HepG2 (cell line): ENCODE measurements around the gene SERPINB1. TPM values are rescaled to one million over a fixed set of nuclear protein-coding genes. Genes with fewer than 3 reads are reported as not detected.

Source experiments
- CTCF ChIP-seq: sonication (generic); formaldehyde crosslinking; IDR thresholded peaks from 2 replicates; pipeline ENCODE4 v1.5.0; 2020; ENCODE audit warnings: mild to moderate bottlenecking, missing genetic modification reagents, moderate library complexity
- DMTF1 ChIP-seq: sonication (generic); formaldehyde crosslinking; IDR thresholded peaks from 2 replicates; pipeline ENCODE4 v1.4.0; 2020; ENCODE audit warnings: mild to moderate bottlenecking, missing genetic modification reagents
- GLMP ChIP-seq: sonication (generic); formaldehyde crosslinking; IDR thresholded peaks from 2 replicates; pipeline ENCODE4 v1.9.0; 2021; ENCODE audit warnings: missing genetic modification reagents, mild to moderate bottlenecking, borderline replicate concordance
- KAT8 ChIP-seq: IDR thresholded peaks from 2 replicates; pipeline ENCODE4 v1.6.1; 2016; ENCODE audit warnings: missing genetic modification reagents, missing compliant biosample characterization
- MIXL1 ChIP-seq: IDR thresholded peaks from 2 replicates; pipeline ENCODE4 v1.6.1; 2016
- NBN ChIP-seq: fragments of 450-650 bp; conservative IDR thresholded peaks from 2 replicates; pipeline ENCODE4 v1.6.1; 2017
- PAXIP1 ChIP-seq: sonication (generic); formaldehyde crosslinking; conservative IDR thresholded peaks from 2 replicates; pipeline ENCODE4 v1.4.0; 2020; ENCODE audit warnings: mild to moderate bottlenecking, missing genetic modification reagents, moderate library complexity
- PPARG ChIP-seq: conservative IDR thresholded peaks from 2 replicates; pipeline ENCODE4 v1.6.1; 2016; ENCODE audit warnings: missing biosample characterization, missing genetic modification reagents
- TCF7L2 ChIP-seq: IDR thresholded peaks from 2 replicates; pipeline ENCODE4 v1.6.1; 2011; ENCODE audit warnings: mild to moderate bottlenecking, low read depth, low read length, moderate library complexity
- ZNF17 ChIP-seq: sonication (generic); formaldehyde crosslinking; IDR thresholded peaks from 2 replicates; pipeline ENCODE4 v1.5.0; 2020; ENCODE audit warnings: mild to moderate bottlenecking, missing genetic modification reagents
- ZNF224 ChIP-seq: sonication (generic); formaldehyde crosslinking; IDR thresholded peaks from 2 replicates; pipeline ENCODE4 v1.5.0; 2020; ENCODE audit warnings: mild to moderate bottlenecking, missing genetic modification reagents
- ZNF280D ChIP-seq: sonication (generic); formaldehyde crosslinking; IDR thresholded peaks from 2 replicates; pipeline ENCODE4 v1.5.1; 2020; ENCODE audit warnings: mild to moderate bottlenecking, missing genetic modification reagents
- ZNF329 ChIP-seq: sonication (generic); formaldehyde crosslinking; IDR thresholded peaks from 2 replicates; pipeline ENCODE4 v1.9.0; 2021; ENCODE audit warnings: low read depth, mild to moderate bottlenecking, missing genetic modification reagents
- ZNF484 ChIP-seq: sonication (generic); formaldehyde crosslinking; IDR thresholded peaks from 2 replicates; pipeline ENCODE4 v1.5.1; 2020; ENCODE audit warnings: mild to moderate bottlenecking, low read depth, missing genetic modification reagents, borderline replicate concordance
- ZNF784 ChIP-seq: sonication (generic); formaldehyde crosslinking; IDR thresholded peaks from 2 replicates; pipeline ENCODE4 v1.5.1; 2020; ENCODE audit warnings: missing genetic modification reagents, mild to moderate bottlenecking, borderline replicate concordance
- polyA plus RNA-seq, 8 experiments: library from polyadenylated mRNA; depleted of rRNA in 3 of 8; stranded (reverse) in 7 of 8; unstranded in 1 of 8; fragments of >200 nt; fragmentation: Illumina TruSeq in 4 of 8; extraction: Trizol in 4 of 8; gene quantifications; 2 replicates each; pipeline versions ENCODE4 v1.2.1 to v1.2.3, GENCODE V29; 2011 to 2016; ENCODE audit warnings: low read depth in 4 of 8, missing spikeins in 1 of 8, mixed read lengths in 1 of 8; ENCODE audit not compliant: insufficient read depth in 1 of 8
- total RNA-seq, 5 experiments: library from RNA; depleted of rRNA; stranded (reverse); fragments of >200 nt; fragmentation: Illumina TruSeq; extraction: Trizol; gene quantifications; 2 replicates each; pipeline ENCODE4 v1.2.3, GENCODE V29; 2016; ENCODE audit warnings: low read depth in 1 of 5

The SERPINB1 gene
- total and polyA plus RNA-seq, 2 of the 13 experiments (the other 11 are each of a cell fraction or from before 2014, with no cell fraction given), result 41.4 to 60.5 TPM

- no peak for TF ChIP-seq DMTF1
- TF ChIP-seq GLMP (CRISPR knock-in tag), result no peak
- TF ChIP-seq ZNF784 (CRISPR knock-in tag), result no peak
- TF ChIP-seq PAXIP1 (CRISPR knock-in tag), result 0 out of 2 replicates have a peak, but pooled peaks have one; percentile 19
- no peak for TF ChIP-seq ZNF329
- TF ChIP-seq PPARG (CRISPR knock-in tag), result peak; percentile 55; the same call in 1 of the 2 replicates
- TF ChIP-seq ZNF224 (CRISPR knock-in tag), result no peak
- peak; percentile 94 for TF ChIP-seq CTCF (CRISPR knock-in tag)
- no peak for TF ChIP-seq NBN
- no peak for TF ChIP-seq ZNF280D
- no peak for TF ChIP-seq ZNF484
- no peak for TF ChIP-seq ZNF17 (CRISPR knock-in tag)
- peak; percentile 61; the same call in 1 of the 2 replicates for TF ChIP-seq KAT8
- no peak for TF ChIP-seq TCF7L2
- peak; percentile 89 for TF ChIP-seq MIXL1
Measured at GRCh38 chr6:2790588-2791449, 50.8 kb downstream of the SERPINB1 start (continued).
